ENCODE measurements around the gene TST. TPM values are rescaled to one million over a fixed set of nuclear protein-coding genes. Genes with fewer than 3 reads are reported as not detected.
A peak's percentile ranks its signal among the peaks of the same experiment; 100 is the strongest.

Gene TST
- total and polyA plus RNA-seq, 9 of the 15 experiments (the other 6 are each of a cell fraction or from before 2014, with no cell fraction given) = 1.4 to 26.9 (median 12.4) TPM

DNA sequence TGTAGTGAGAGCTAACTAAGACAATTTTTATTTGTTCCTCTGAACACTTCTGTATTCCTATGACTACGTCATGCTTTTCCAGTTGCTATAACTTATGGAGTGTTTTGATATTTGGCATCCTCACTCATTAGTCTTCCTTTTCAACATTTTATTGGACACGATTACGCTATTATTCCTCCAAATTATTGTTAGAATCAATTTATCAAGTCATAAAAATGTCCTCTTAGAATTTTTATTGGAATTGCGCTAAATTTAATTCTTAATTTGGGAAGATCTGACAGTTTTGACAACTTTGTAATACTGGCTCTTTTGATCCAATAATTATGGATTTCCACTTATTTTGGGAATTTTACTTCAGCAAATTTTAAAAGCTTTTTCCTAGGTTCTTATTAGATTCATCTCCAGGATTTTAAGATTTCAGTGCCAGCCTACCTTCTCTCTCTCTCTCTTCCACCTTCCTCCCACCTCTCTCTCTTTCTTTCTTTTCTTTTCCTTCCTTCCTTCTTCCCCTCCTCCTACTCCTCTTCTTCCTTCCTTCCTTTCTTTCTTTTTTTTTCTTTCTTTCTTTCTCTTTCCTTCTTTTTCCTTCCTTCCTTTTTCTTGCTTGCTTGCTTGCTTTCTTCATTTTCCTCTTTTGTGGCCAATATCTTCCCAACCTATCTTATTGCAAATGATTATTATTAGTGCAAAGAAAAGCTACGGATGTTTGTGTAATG, 50.8 kb downstream of the TST start:
- 20% methylated on average over 5 of the region's 5 CpGs for WGBS (ENCODE audit: insufficient coverage, low coverage, missing lambda C conversion rate)
- Histone ChIP-seq H4K20me1 (replicated peaks; ENCODE audit: control insufficient read depth, insufficient read depth, low read length) (no peaks in the 10 kb centered on the region), H2AFZ (ENCODE audit: low read depth, low read length) (no peak overlapping the region), H3K36me3 (ENCODE audit: control insufficient read depth, insufficient read depth, low read length) (no peaks in the 10 kb centered on the region), H3K9me3 (replicated peaks; ENCODE audit: control insufficient read depth, insufficient read depth, low read depth, low read length) (no peaks in the 10 kb centered on the region), H3K9ac (ENCODE audit: insufficient read depth in 1 of 2, low read depth in 2 of 2, low read length in 2 of 2) (no peak overlapping the region), H3K27ac (ENCODE audit: extremely low read depth, low read depth, low read length) (no peak overlapping the region), H3K9me1 (ENCODE audit: control insufficient read depth, insufficient read depth, low read length) (no peaks in the 10 kb centered on the region), H3K4me2 (ENCODE audit: insufficient read depth, low read length) (no peak overlapping the region), H3K79me2 (ENCODE audit: control insufficient read depth, insufficient read depth, low read length) (no peaks in the 10 kb centered on the region), H3K27me3 (ENCODE audit: control insufficient read depth in 2 of 2, insufficient read depth in 2 of 2, low read length in 2 of 2) (no peaks in the 10 kb centered on the region; a peak in 2 of 5 replicates), H3K4me3 (no peak overlapping the region), H3K4me1 (replicated peaks in 1 of 2; ENCODE audit: control insufficient read depth in 2 of 2, insufficient read depth in 2 of 2, low read length in 2 of 2) (no peaks in the 10 kb centered on the region; a peak in 1 of 5 replicates)
- CTCF ChIA-PET (ENCODE audit: low intra/inter-chr PET ratio) = no interaction called here
- POLR2A ChIA-PET = interaction anchor here (1.0 to 1.3 kb wide), 2 partner anchors 9 kb away, joined by 3 to 6 read pairs; no protein-coding TSS in a partner anchor
- ATAC-seq = no peak
- in situ Hi-C loops (cut with MboI) = no loop called here
- TF ChIP-seq TFAM (CRISPR knock-in tag; conservative IDR thresholded peaks at IDR 0.05) (no peak), MLX (CRISPR knock-in tag; conservative IDR thresholded peaks at IDR 0.05) (no peak), ZNF512 (tag; IDR thresholded peaks at IDR 0.05) (peak; percentile 61)
- BruUV-seq (replicated peaks) = no TSS peak
- FAIRE-seq = no peak
- no peak for DNase-seq (ENCODE audit: extremely low read depth in 1 of 4, low spot score in 3 of 4)
- intact Hi-C loops (cut with micrococcal nuclease) = no loop called here

Data from K562 (cell line).